WTC11 (cell line): Measurements from ENCODE around the gene RANBP17. TPM values are rescaled to one million over a fixed set of nuclear protein-coding genes. Genes with fewer than 3 reads are reported as not detected.
A peak's percentile ranks its signal among the peaks of the same experiment; 100 is the strongest.

Source experiments
- AFF4 ChIP-seq: sonication (generic); formaldehyde crosslinking; IDR thresholded peaks from 2 replicates; pipeline ENCODE4 v1.8.1; 2023; ENCODE audit warnings: mild to moderate bottlenecking, missing genetic modification reagents, borderline replicate concordance
- CBFB ChIP-seq: sonication (generic); formaldehyde crosslinking; IDR thresholded peaks from 2 replicates; pipeline ENCODE4 v1.8.1; 2022; ENCODE audit warnings: mild to moderate bottlenecking, low read depth, missing genetic modification reagents
- E2F5 ChIP-seq: sonication (generic); formaldehyde crosslinking; IDR thresholded peaks from 2 replicates; pipeline ENCODE4 v1.8.1; 2022; ENCODE audit warnings: mild to moderate bottlenecking, moderate library complexity, missing genetic modification reagents
- ESRRA ChIP-seq: sonication (generic); formaldehyde crosslinking; IDR thresholded peaks from 2 replicates; pipeline ENCODE4 v1.8.1; 2022; ENCODE audit warnings: mild to moderate bottlenecking, missing genetic modification reagents, borderline replicate concordance
- FOXP1 ChIP-seq: sonication (generic); formaldehyde crosslinking; IDR thresholded peaks from 2 replicates; pipeline ENCODE4 v1.8.0; 2022; ENCODE audit warnings: missing genetic modification reagents, mild to moderate bottlenecking, moderate library complexity, borderline replicate concordance
- GTF2I ChIP-seq: fragments of 250-450 bp; sonication (Bioruptor Pico); conservative IDR thresholded peaks from 2 replicates; pipeline ENCODE4 v1.4.0; 2021; ENCODE audit warnings: mild to moderate bottlenecking
- JAZF1 ChIP-seq: fragments of 250-450 bp; sonication (Bioruptor Pico); IDR thresholded peaks from 2 replicates; pipeline ENCODE4 v1.9.0; 2021; ENCODE audit warnings: moderate library complexity, mild to moderate bottlenecking, inconsistent platforms
- JUN ChIP-seq: sonication (generic); formaldehyde crosslinking; IDR thresholded peaks from 2 replicates; pipeline ENCODE4 v1.8.0; 2023; ENCODE audit warnings: mild to moderate bottlenecking, missing genetic modification reagents
- NFE2L1 ChIP-seq: sonication (generic); formaldehyde crosslinking; IDR thresholded peaks from 2 replicates; pipeline ENCODE4 v1.8.1; 2023; ENCODE audit warnings: missing genetic modification reagents
- OVOL2 ChIP-seq: fragments of 250-450 bp; sonication (Bioruptor Pico); IDR thresholded peaks from 2 replicates; pipeline ENCODE4 v1.9.0; 2021; ENCODE audit warnings: mild to moderate bottlenecking, borderline replicate concordance
- SMAD4 ChIP-seq: sonication (generic); formaldehyde crosslinking; IDR thresholded peaks from 2 replicates; pipeline ENCODE4 v1.8.0; 2022; ENCODE audit warnings: mild to moderate bottlenecking, missing genetic modification reagents
- SOX15 ChIP-seq: fragments of 250-450 bp; sonication (Bioruptor Pico); IDR thresholded peaks from 2 replicates; pipeline ENCODE4 v1.9.0; 2021; ENCODE audit warnings: mild to moderate bottlenecking
- ZBTB21 ChIP-seq: sonication (generic); formaldehyde crosslinking; IDR thresholded peaks from 2 replicates; pipeline ENCODE4 v1.8.1; 2023; ENCODE audit warnings: mild to moderate bottlenecking, missing genetic modification reagents, borderline replicate concordance
- ZNF232 ChIP-seq: sonication (generic); formaldehyde crosslinking; IDR thresholded peaks from 2 replicates; pipeline ENCODE4 v1.8.0; 2022; ENCODE audit warnings: mild to moderate bottlenecking, missing genetic modification reagents
- ZNF396 ChIP-seq: fragments of 250-450 bp; sonication (Bioruptor Pico); IDR thresholded peaks from 2 replicates; pipeline ENCODE4 v1.8.0; 2021; ENCODE audit warnings: mild to moderate bottlenecking, moderate library complexity, borderline replicate concordance
- ZNF423 ChIP-seq: fragments of 250-450 bp; sonication (Bioruptor Pico); IDR thresholded peaks from 2 replicates; pipeline ENCODE4 v2.1.2; 2022; ENCODE audit warnings: mild to moderate bottlenecking, moderate library complexity
- total RNA-seq: library from RNA; stranded (reverse); gene quantifications from 3 replicates; pipeline ENCODE4 v1.2.3, GENCODE V29; 2021
- TF ChIP-seq, protein P1 (sequence below): sonication (generic); formaldehyde crosslinking; IDR thresholded peaks from 2 replicates; pipeline ENCODE4 v1.8.1; 2023; ENCODE audit warnings: mild to moderate bottlenecking, moderate library complexity, missing genetic modification reagents
- TF ChIP-seq, protein P2 (sequence below): fragments of 250-450 bp; sonication (Bioruptor Pico); IDR thresholded peaks from 2 replicates; pipeline ENCODE4 v2.1.2; 2022; ENCODE audit warnings: mild to moderate bottlenecking, moderate library complexity
- TF ChIP-seq, protein P3 (sequence below): fragments of 200-600 bp; IDR thresholded peaks from 2 replicates; pipeline ENCODE4 v1.8.0; 2022; ENCODE audit warnings: antibody characterized with exemption

Gene RANBP17
- total RNA-seq, 1 experiment from 2014 or later: 23.1 TPM

DNA sequence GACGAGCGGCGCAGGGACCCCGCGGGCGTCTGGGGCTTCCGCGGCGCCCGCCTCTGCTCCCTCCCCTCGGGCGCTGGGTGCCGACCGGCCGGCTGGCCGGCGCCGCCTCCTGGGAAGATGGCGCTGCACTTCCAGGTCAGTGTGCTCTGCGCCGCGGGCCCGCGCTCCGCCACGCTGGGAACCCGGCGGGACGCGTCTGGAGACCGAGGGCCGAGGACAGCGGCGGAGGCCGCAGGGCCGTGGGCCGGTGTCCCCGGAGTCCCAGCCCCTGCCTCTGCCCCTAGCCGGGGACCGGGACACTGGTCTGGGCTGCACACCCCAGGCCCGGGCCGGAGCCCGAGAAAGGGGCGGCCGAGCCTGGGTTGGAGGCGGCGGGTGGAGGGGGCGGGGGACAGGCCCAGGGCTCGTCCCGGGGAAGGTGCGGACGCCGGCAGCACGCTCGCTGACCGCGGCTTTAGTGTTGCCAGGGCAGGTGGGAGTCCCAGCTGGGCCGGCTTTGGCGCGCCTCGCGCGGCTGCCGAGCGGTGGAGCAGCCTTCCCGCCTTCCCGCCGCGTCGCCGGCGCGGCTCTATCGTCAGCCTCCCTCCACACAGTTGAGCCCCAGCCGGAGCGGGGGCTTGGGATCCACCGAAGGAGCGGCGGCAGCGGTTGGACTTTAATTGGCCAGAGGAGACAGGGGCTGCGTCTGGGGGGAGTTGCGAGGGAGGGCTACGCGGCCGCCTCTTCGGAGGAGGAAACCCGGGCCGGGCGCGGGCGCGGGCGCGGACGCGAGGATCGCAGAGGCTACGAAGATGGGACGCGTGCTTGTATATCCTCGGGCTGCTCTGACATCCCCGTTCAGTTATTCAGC lies at the start of gene RANBP17 (continued):
- TF ChIP-seq ZNF396 (no peak), ZNF423 (CRISPR knock-in tag) (peak; percentile 30; the same call in 1 of the 2 replicates), AFF4 (CRISPR knock-in tag) (no peak), NFE2L1 (CRISPR knock-in tag) (peak; percentile 52), CBFB (no peak), ZBTB21 (CRISPR knock-in tag) (no peak), SOX15 (CRISPR knock-in tag) (no peak), GTF2I (CRISPR knock-in tag) (no peak), ZNF232 (CRISPR knock-in tag) (no peak), E2F5 (peak; percentile 7; the same call in 1 of the 2 replicates), JAZF1 (no peak), OVOL2 (CRISPR knock-in tag) (no peak), ESRRA (CRISPR knock-in tag) (no peak), SMAD4 (CRISPR knock-in tag) (no peak), JUN (CRISPR knock-in tag) (peak; percentile 73), FOXP1 (CRISPR knock-in tag) (peak; percentile 81)
- TF ChIP-seq, protein P1, sequence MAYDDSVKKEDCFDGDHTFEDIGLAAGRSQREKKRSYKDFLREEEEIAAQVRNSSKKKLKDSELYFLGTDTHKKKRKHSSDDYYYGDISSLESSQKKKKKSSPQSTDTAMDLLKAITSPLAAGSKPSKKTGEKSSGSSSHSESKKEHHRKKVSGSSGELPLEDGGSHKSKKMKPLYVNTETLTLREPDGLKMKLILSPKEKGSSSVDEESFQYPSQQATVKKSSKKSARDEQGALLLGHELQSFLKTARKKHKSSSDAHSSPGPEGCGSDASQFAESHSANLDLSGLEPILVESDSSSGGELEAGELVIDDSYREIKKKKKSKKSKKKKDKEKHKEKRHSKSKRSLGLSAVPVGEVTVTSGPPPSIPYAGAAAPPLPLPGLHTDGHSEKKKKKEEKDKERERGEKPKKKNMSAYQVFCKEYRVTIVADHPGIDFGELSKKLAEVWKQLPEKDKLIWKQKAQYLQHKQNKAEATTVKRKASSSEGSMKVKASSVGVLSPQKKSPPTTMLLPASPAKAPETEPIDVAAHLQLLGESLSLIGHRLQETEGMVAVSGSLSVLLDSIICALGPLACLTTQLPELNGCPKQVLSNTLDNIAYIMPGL: peak; percentile 88
- TF ChIP-seq, protein P2, sequence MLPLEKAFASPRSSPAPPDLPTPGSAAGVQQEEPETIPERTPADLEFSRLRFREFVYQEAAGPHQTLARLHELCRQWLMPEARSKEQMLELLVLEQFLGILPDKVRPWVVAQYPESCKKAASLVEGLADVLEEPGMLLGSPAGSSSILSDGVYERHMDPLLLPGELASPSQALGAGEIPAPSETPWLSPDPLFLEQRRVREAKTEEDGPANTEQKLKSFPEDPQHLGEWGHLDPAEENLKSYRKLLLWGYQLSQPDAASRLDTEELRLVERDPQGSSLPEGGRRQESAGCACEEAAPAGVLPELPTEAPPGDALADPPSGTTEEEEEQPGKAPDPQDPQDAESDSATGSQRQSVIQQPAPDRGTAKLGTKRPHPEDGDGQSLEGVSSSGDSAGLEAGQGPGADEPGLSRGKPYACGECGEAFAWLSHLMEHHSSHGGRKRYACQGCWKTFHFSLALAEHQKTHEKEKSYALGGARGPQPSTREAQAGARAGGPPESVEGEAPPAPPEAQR (CRISPR knock-in tag): no peak
- TF ChIP-seq, protein P3, sequence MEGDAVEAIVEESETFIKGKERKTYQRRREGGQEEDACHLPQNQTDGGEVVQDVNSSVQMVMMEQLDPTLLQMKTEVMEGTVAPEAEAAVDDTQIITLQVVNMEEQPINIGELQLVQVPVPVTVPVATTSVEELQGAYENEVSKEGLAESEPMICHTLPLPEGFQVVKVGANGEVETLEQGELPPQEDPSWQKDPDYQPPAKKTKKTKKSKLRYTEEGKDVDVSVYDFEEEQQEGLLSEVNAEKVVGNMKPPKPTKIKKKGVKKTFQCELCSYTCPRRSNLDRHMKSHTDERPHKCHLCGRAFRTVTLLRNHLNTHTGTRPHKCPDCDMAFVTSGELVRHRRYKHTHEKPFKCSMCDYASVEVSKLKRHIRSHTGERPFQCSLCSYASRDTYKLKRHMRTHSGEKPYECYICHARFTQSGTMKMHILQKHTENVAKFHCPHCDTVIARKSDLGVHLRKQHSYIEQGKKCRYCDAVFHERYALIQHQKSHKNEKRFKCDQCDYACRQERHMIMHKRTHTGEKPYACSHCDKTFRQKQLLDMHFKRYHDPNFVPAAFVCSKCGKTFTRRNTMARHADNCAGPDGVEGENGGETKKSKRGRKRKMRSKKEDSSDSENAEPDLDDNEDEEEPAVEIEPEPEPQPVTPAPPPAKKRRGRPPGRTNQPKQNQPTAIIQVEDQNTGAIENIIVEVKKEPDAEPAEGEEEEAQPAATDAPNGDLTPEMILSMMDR: no peak
